OCI-LY1 (cell line): ENCODE measurements around the gene SLC25A11.

Experiments
- CTCF ChIP-seq: fragments of 200-600 bp; sonication (generic), shearing (Covaris generic); IDR thresholded peaks from 2 replicates; pipeline ENCODE4 v1.5.1; 2017; ENCODE audit warnings: mild to moderate bottlenecking, antibody characterized with exemption, low read length, moderate library complexity, mixed read lengths
- EZH2 ChIP-seq: fragments of 200-600 bp; sonication (generic), shearing (Covaris generic); IDR thresholded peaks from 2 replicates; pipeline ENCODE4 v1.8.0; 2017; ENCODE audit warnings: borderline replicate concordance, mixed run types, mild to moderate bottlenecking, antibody characterized with exemption, low read length, moderate library complexity, mixed read lengths

DNA sequence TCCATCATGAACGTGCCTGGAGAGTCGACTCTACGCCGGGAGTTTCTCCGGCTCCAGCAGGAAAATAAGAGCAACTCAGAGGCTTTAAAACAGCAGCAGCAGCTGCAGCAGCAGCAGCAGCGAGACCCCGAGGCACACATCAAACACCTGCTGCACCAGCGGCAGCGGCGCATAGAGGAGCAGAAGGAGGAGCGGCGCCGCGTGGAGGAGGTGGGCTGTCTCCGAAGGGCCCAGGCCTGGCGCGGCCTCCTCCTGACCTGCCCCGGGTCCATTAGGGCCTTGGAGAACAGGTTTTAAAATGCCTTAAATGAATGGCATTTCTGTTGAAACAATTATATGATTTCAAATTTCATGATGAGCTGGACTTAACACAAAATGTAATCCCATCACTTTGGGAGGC, 52.3 kb downstream of the SLC25A11 start:
- no peak for TF ChIP-seq CTCF
- TF ChIP-seq EZH2: no peak
